GM19452 (cell line): ENCODE results near the gene TNP2.
"Not testable (repeated sequence)": the region's sequence is repeated elsewhere in the genome, so short reads cannot be mapped to it uniquely, and the experiment has no call there.

ENCODE experiments used
- ATAC-seq: cut with Tn5 transposase; IDR thresholded peaks from one replicate; pipeline ENCODE4 v1.9.1; 2021; ENCODE audit not compliant: unreplicated experiment

Gene TNP2

DNA sequence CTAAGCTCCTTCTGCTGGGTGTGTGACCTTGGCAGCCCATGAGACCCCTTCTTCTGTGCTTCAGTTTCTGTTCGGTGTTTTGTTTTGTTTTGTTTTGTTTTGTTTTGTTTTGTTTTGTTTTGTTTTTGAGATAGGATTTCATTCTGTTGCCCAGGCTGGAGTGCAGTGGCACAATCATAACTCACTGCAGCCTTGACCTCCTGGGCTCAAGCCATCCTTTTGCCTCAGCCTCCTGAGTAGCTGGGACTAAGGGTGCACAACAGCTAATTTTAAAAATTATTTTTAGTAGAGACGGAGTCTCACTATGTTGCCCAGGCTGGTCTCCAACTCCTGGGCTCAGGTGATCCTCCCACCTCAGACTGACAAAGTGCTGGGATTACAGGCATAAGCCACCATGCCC lies 48.6 kb downstream of the TNP2 start:
- ATAC-seq: not testable (repeated sequence)

DNA sequence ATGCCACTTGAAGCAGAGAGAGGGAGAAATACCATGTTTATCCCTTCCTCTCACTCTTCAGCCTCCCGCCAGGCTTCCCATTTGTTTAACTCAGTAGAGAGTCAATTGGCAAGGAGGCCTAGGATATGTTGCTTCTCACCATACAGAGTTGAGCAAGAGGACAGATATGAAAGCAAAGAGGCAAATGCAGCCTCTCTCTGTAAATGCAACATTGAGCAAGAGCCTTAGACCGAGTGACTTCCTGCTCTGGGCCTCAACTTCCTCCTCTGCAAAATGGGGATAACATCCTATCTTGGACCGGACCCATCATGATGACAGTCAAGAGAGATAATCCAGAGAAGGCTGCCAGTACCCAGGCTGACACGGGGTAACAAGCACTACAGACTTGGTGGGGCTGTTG lies 49.9 kb downstream of the TNP2 start:
- ATAC-seq: no peak

DNA sequence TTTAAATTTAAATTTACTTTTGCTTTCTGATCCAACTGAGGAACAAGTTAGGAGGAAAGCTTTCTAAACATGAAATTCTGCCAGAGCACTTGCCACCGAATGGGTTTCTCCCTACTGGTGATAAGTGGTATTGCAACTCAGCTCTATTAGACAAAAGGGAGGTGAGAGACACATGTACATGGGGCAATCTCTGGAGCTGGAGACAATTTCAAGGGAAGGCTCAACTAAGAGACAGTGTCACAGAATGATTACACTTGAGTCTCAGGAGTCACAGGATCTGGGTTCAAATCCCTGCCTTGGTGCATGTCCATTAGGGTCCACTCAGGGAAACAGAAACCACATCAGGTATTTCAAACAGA lies 50.5 kb downstream of the TNP2 start:
- ATAC-seq: no peak
